Liver (tissue), 9 donors: ENCODE data around the gene TACSTD2. TPM values are rescaled to one million over a fixed set of nuclear protein-coding genes. Genes with fewer than 3 reads are reported as not detected.

Experiments used
- DNase-seq: peaks from one replicate; pipeline ENCODE4 v3.0.0-alpha.2; 2017; ENCODE audit warnings: low spot score
- H3K27ac ChIP-seq, 2 donors: one replicate each; pipeline ENCODE4 v1.7.0; 2013; ENCODE audit warnings: inconsistent platforms in 2 of 2, low read length in 2 of 2, control low read depth in 1 of 2, low read depth in 1 of 2, mild to moderate bottlenecking in 1 of 2
- H3K27me3 ChIP-seq, 4 donors: one replicate each; pipeline versions ENCODE4 v1.6.1 to v1.7.0; 2013; ENCODE audit warnings: low read length in 3 of 4, inconsistent platforms in 1 of 4, mild to moderate bottlenecking in 1 of 4, moderate library complexity in 1 of 4; ENCODE audit not compliant: control insufficient read depth in 4 of 4, insufficient read depth in 4 of 4
- H3K36me3 ChIP-seq, 4 donors: one replicate each; pipeline versions ENCODE4 v1.6.1 to v1.7.0; 2013; ENCODE audit warnings: low read length in 3 of 4, mild to moderate bottlenecking in 3 of 4, low read depth in 1 of 4, moderate library complexity in 1 of 4; ENCODE audit not compliant: control insufficient read depth in 4 of 4, insufficient read depth in 3 of 4
- H3K4me1 ChIP-seq, 4 donors: one replicate each; pipeline versions ENCODE4 v1.6.1 to v1.7.0; 2013; ENCODE audit warnings: low read length in 3 of 4, mild to moderate bottlenecking in 3 of 4, moderate library complexity in 1 of 4; ENCODE audit not compliant: control insufficient read depth in 4 of 4, insufficient read depth in 4 of 4
- H3K4me3 ChIP-seq, 3 donors: one replicate each; pipeline versions ENCODE4 v1.6.1 to v1.7.0; 2013; ENCODE audit warnings: low read length in 3 of 3, control low read depth in 1 of 3, low read depth in 1 of 3, mild to moderate bottlenecking in 1 of 3
- H3K9ac ChIP-seq, 2 donors: one replicate each; pipeline ENCODE4 v1.7.0; 2013; ENCODE audit warnings: low read length in 2 of 2, mild to moderate bottlenecking in 2 of 2, moderate library complexity in 2 of 2, control low read depth in 1 of 2, low read depth in 1 of 2
- H3K9me3 ChIP-seq, 4 donors: one replicate each; pipeline versions ENCODE4 v1.6.1 to v1.7.0; 2013; ENCODE audit warnings: low read length in 3 of 4; ENCODE audit not compliant: control insufficient read depth in 4 of 4
- FOXA1 ChIP-seq: IDR thresholded peaks from 2 replicates; pipeline ENCODE4 v1.6.1; 2016; ENCODE audit warnings: antibody characterized with exemption
- FOXA2 ChIP-seq: IDR thresholded peaks from 2 replicates; pipeline ENCODE4 v1.6.1; 2016; ENCODE audit warnings: antibody characterized with exemption
- GABPA ChIP-seq, 2 donors: IDR thresholded peaks in 1 of 2; conservative IDR thresholded peaks in 1 of 2; 2 replicates each; pipeline ENCODE4 v1.6.1; 2016; ENCODE audit warnings: antibody characterized with exemption in 2 of 2, mild to moderate bottlenecking in 1 of 2, moderate library complexity in 1 of 2
- HNF4A ChIP-seq, 2 donors: conservative IDR thresholded peaks; 2 replicates each; pipeline ENCODE4 v1.6.1; 2016; ENCODE audit warnings: antibody characterized with exemption in 2 of 2, mild to moderate bottlenecking in 2 of 2
- HNF4G ChIP-seq: IDR thresholded peaks from 2 replicates; pipeline ENCODE4 v1.6.1; 2016; ENCODE audit warnings: antibody characterized with exemption
- JUND ChIP-seq, 2 donors: IDR thresholded peaks; 2 replicates each; pipeline ENCODE4 v1.6.1; 2016; ENCODE audit warnings: antibody characterized with exemption in 2 of 2
- MAX ChIP-seq: IDR thresholded peaks from 2 replicates; pipeline ENCODE4 v1.6.1; 2016; ENCODE audit warnings: antibody characterized with exemption
- NR2F2 ChIP-seq: IDR thresholded peaks from 2 replicates; pipeline ENCODE4 v1.6.1; 2016; ENCODE audit warnings: antibody characterized with exemption
- RAD21 ChIP-seq, 2 donors: IDR thresholded peaks; 2 replicates each; pipeline ENCODE4 v1.6.1; 2016; ENCODE audit warnings: antibody characterized with exemption in 2 of 2, mild to moderate bottlenecking in 2 of 2
- REST ChIP-seq: IDR thresholded peaks from 2 replicates; pipeline ENCODE4 v1.6.1; 2016; ENCODE audit warnings: antibody characterized with exemption, mild to moderate bottlenecking
- RXRA ChIP-seq, 2 donors: IDR thresholded peaks; 2 replicates each; pipeline ENCODE4 v1.6.1; 2017 to 2018; ENCODE audit warnings: antibody characterized with exemption in 2 of 2, mild to moderate bottlenecking in 1 of 2
- TAF1 ChIP-seq: conservative IDR thresholded peaks from 2 replicates; pipeline ENCODE4 v1.6.1; 2016; ENCODE audit warnings: antibody characterized with exemption, mild to moderate bottlenecking
- YY1 ChIP-seq: IDR thresholded peaks from 2 replicates; pipeline ENCODE4 v1.6.1; 2016; ENCODE audit warnings: antibody characterized with exemption, mild to moderate bottlenecking
- WGBS: extraction: QIAGEN DNeasy Blood & Tissue Kit; methylation state at CpG from one replicate; pipeline ENCODE4 v1.1.7; 2013; 5-methylcytosine and 5-hydroxymethylcytosine counted together
- polyA plus RNA-seq, 2 donors: library from polyadenylated mRNA; stranded (reverse) in 1 of 2; unstranded in 1 of 2; fragments of 200-250 nt in 1 of 2; fragments of >200 nt in 1 of 2; fragmentation: Nextera tagmentation in 1 of 2; extraction: Ambion mirVana in 1 of 2; gene quantifications; one replicate each; pipeline versions ENCODE4 v1.2.1 to v1.2.3, GENCODE V29; 2013 to 2015
- total RNA-seq, 2 donors: library from RNA; depleted of rRNA; stranded (reverse); fragments of >200 nt; gene quantifications; one replicate each; pipeline ENCODE4 v1.2.3, GENCODE V29; 2014
- TF ChIP-seq, protein P1 (sequence below): IDR thresholded peaks from 2 replicates; pipeline ENCODE4 v1.6.1; 2016; ENCODE audit warnings: antibody characterized with exemption
- donor health status: healthy.
- donor health status: healthy.
- donor health status: healthy.
- donor health status: healthy.
- donor health status: healthy.

The TACSTD2 gene
- total and polyA plus RNA-seq, 4 donors = 0.61 to 1.5 (median 1.1) TPM

GRCh38 chr1:58594546-58594945 lies 17.5 kb upstream of the TACSTD2 start (continued):
- no peak for TF ChIP-seq REST
- no peak for TF ChIP-seq JUND (IDR thresholded peaks at IDR 0.05)
- TF ChIP-seq HNF4G = no peak
- no peak for TF ChIP-seq FOXA1
- TF ChIP-seq FOXA2 = no peak
- TF ChIP-seq TAF1 = no peak
- no peak for TF ChIP-seq RAD21 (IDR thresholded peaks at IDR 0.05)
- no peak for TF ChIP-seq MAX

DNA sequence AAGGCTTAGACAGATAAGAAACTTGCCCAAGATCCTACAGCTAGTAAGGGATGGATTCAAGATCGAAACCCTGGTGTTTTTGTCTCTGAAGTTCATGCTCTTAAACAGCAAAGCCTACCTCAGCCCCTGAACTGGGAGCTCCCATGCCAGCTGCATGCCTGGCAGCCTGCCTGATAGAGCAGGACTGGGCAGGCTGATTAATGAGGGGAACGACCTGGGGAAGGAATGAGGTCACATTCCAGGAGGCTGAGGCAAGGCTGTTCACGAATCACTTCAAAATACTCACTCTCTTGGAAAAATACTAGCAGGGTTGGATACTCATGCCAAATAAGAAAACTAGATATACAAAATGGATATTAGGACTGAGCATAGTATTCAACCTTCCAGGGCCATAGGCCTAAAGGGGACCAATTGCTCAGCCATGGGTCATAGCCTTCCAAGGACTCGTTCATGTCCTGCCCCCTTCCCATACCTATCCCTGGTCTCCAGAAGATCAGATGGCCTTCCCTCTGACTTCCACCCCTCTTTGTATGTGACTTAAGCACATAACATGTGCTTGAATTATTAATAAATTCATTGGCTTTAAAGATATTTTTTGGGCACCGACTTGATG lies 15.6 kb upstream of the TACSTD2 start:
- no peak for DNase-seq

GRCh38 chr1:58591806-58592205 lies 14.8 kb upstream of the TACSTD2 start:
- no peak overlapping the region for H3K27ac ChIP-seq
- no peaks in the 10 kb centered on the region for H3K36me3 ChIP-seq
- H3K4me3 ChIP-seq = no peak overlapping the region
- TF ChIP-seq FOXA2 = no peak
- no peak for TF ChIP-seq GABPA (IDR thresholded peaks at IDR 0.05 in 1 of 2, conservative IDR thresholded peaks at IDR 0.05 in 1 of 2)
- TF ChIP-seq MAX = no peak
- no peak for TF ChIP-seq REST
- TF ChIP-seq HNF4A (conservative IDR thresholded peaks at IDR 0.05) = no peak
- no peak for TF ChIP-seq FOXA1
- TF ChIP-seq, protein P1, sequence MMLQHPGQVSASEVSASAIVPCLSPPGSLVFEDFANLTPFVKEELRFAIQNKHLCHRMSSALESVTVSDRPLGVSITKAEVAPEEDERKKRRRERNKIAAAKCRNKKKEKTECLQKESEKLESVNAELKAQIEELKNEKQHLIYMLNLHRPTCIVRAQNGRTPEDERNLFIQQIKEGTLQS = no peak
- TF ChIP-seq JUND (IDR thresholded peaks at IDR 0.05) = no peak
- no peak for TF ChIP-seq NR2F2
- TF ChIP-seq YY1 = no peak
- TF ChIP-seq TAF1 = no peak
- H3K4me1 ChIP-seq = no peaks in the 10 kb centered on the region
- no peak for DNase-seq
- WGBS = 96% methylated on average over 1 of the region's 1 CpG
- H3K9me3 ChIP-seq = no peaks in the 10 kb centered on the region
- H3K27me3 ChIP-seq = no peaks in the 10 kb centered on the region
- no peak overlapping the region for H3K9ac ChIP-seq

More for the DNA sequence above, 15.6 kb upstream of the TACSTD2 start:
- H3K27ac ChIP-seq = no peak overlapping the region
- H3K27me3 ChIP-seq = no peaks in the 10 kb centered on the region
- H3K4me3 ChIP-seq = no peak overlapping the region
- no peak overlapping the region for H3K9ac ChIP-seq
- no peaks in the 10 kb centered on the region for H3K4me1 ChIP-seq
- no peaks in the 10 kb centered on the region for H3K36me3 ChIP-seq
- TF ChIP-seq RXRA (IDR thresholded peaks at IDR 0.05) (peak in 1 of 2 donors; percentile 29), MAX (no peak), NR2F2 (peak; percentile 63), JUND (IDR thresholded peaks at IDR 0.05) (peak; percentile 15 to 17)
- WGBS = 51% methylated on average over 5 of the region's 5 CpGs
- no peaks in the 10 kb centered on the region for H3K9me3 ChIP-seq
